PC-3 (cell line): ENCODE measurements around the gene MMP10. TPM values are rescaled to one million over a fixed set of nuclear protein-coding genes. Genes with fewer than 3 reads are reported as not detected.
A peak's percentile ranks its signal among the peaks of the same experiment; 100 is the strongest.

Experiments
- ATAC-seq: fragments of 200-7000 bp; cut with Tn5 transposase; 2 replicates; pipeline ENCODE4 v1.9.1; 2020; ENCODE audit warnings: mild to moderate bottlenecking, moderate library complexity
- BruUV-seq: library from RNA; stranded (reverse); fragments of 400-500 nt; replicated peaks from 2 replicates; lab custom pipeline; 2021; lab: Mats Ljungman, UMichigan
- CTCF ChIA-PET: fragments of 300-600 bp; sonication (Branson Sonifier 250); formaldehyde crosslinking; loops from one replicate; lab custom pipeline; 2022; ENCODE audit warnings: antibody characterized with exemption; lab: Charles Lee
- POLR2A ChIA-PET: fragments of 300-600 bp; sonication (Branson Sonifier 250); formaldehyde crosslinking; loops from one replicate; lab custom pipeline; 2022; ENCODE audit warnings: antibody characterized with exemption; ENCODE audit not compliant: unreplicated experiment; lab: Charles Lee
- DNase-seq: peaks from one replicate; pipeline ENCODE4 v3.0.0-alpha.2; 2015
- H2AFZ ChIP-seq: fragments of 300-600 bp; sonication (generic); 2 replicates; pipeline ENCODE4 v1.6.0; 2016; ENCODE audit warnings: antibody characterized with exemption, low read length
- H3F3A ChIP-seq: fragments of 300-600 bp; sonication (generic); one replicate; pipeline ENCODE4 v1.6.0; 2017; ENCODE audit warnings: antibody characterized with exemption, low read length, control low read depth, mild to moderate bottlenecking; ENCODE audit not compliant: unreplicated experiment
- H3K27ac ChIP-seq: fragments of 300-600 bp; sonication (generic); 2 replicates; pipeline ENCODE4 v1.5.1; 2016; ENCODE audit warnings: mild to moderate bottlenecking, low read length
- H3K27me3 ChIP-seq: fragments of 300-600 bp; sonication (generic); 2 replicates; pipeline ENCODE4 v1.6.1; 2016; ENCODE audit warnings: low read length, mixed read lengths
- H3K36me3 ChIP-seq: fragments of 300-600 bp; sonication (generic); 2 replicates; pipeline ENCODE4 v1.6.1; 2016; ENCODE audit warnings: low read depth, mixed run types, low read length, mixed read lengths
- H3K4me1 ChIP-seq: fragments of 300-600 bp; sonication (generic); 2 replicates; pipeline ENCODE4 v1.5.1; 2016; ENCODE audit warnings: low read length; ENCODE audit not compliant: insufficient read depth
- H3K4me2 ChIP-seq: fragments of 300-600 bp; sonication (generic); 2 replicates; pipeline ENCODE4 v1.6.0; 2016; ENCODE audit warnings: low read length
- H3K4me3 ChIP-seq: fragments of 300-600 bp; sonication (generic); 2 replicates; pipeline ENCODE4 v1.5.1; 2016; ENCODE audit warnings: mild to moderate bottlenecking, low read length, mixed read lengths
- H3K79me2 ChIP-seq: fragments of 300-600 bp; sonication (generic); 2 replicates; pipeline ENCODE4 v1.6.1; 2017; ENCODE audit warnings: low read length, mixed read lengths
- H3K9ac ChIP-seq: fragments of 300-600 bp; sonication (generic); 2 replicates; pipeline ENCODE4 v1.6.0; 2016; ENCODE audit warnings: mild to moderate bottlenecking, low read length
- H3K9me2 ChIP-seq: fragments of 300-600 bp; sonication (generic); replicated peaks from 2 replicates; pipeline ENCODE4 v1.6.1; 2016; ENCODE audit warnings: mixed run types, low read length, mixed read lengths
- H3K9me3 ChIP-seq: fragments of 300-600 bp; sonication (generic); 2 replicates; pipeline ENCODE4 v1.6.1; 2016; ENCODE audit warnings: low read length, mixed read lengths
- H4K20me1 ChIP-seq: fragments of 300-600 bp; sonication (generic); 2 replicates; pipeline ENCODE4 v1.6.1; 2016; ENCODE audit warnings: low read length, mixed read lengths
- CTCF ChIP-seq: fragments of 300-600 bp; sonication (generic); conservative IDR thresholded peaks from 2 replicates; pipeline ENCODE4 v1.5.1; 2017; ENCODE audit warnings: antibody characterized with exemption, low read depth, mild to moderate bottlenecking, low read length
- EZH2 ChIP-seq: fragments of 300-600 bp; sonication (generic); IDR thresholded peaks from one replicate; pipeline ENCODE4 v1.6.1; 2017; ENCODE audit warnings: antibody characterized with exemption, mild to moderate bottlenecking, low read length; ENCODE audit not compliant: unreplicated experiment
- EZH2phosphoT487 ChIP-seq: fragments of 300-600 bp; sonication (generic); IDR thresholded peaks from 2 replicates; pipeline ENCODE4 v1.6.1; 2018; ENCODE audit warnings: mild to moderate bottlenecking, antibody characterized with exemption, low read length, borderline replicate concordance
- intact Hi-C: fragments of 100-400 bp; cut with micrococcal nuclease; formaldehyde crosslinking; loops from 2 replicates; pipeline ENCODE4 v1.9.0; 2023
- total RNA-seq: library from RNA; depleted of rRNA; stranded (reverse); fragments of >200 nt; gene quantifications from 2 replicates; pipeline ENCODE4 v1.2.3, GENCODE V29; 2014

The MMP10 gene
- total RNA-seq, 1 experiment from 2014 or later = 0.07 TPM

- no TSS peak for BruUV-seq
- peak; percentile 97 for DNase-seq
- peaks cover 44% of the 10 kb centered on the region for H3K4me1 ChIP-seq
Measured at GRCh38 chr11:102760344-102761035, 19.9 kb downstream of the MMP10 start.

GRCh38 chr11:102757823-102758549 lies 22.4 kb downstream of the MMP10 start:
- intact Hi-C loops = no loop called here
- peaks cover 32% of the 10 kb centered on the region for H3K4me1 ChIP-seq
- no peaks in the 10 kb centered on the region for H4K20me1 ChIP-seq
- TF ChIP-seq EZH2 (no peak), EZH2phosphoT487 (no peak), CTCF (no peak)
- H3K36me3 ChIP-seq = no peaks in the 10 kb centered on the region
- no peaks in the 10 kb centered on the region for H3F3A ChIP-seq
- H2AFZ ChIP-seq = no peak overlapping the region
- H3K79me2 ChIP-seq = no peaks in the 10 kb centered on the region
- H3K9me2 ChIP-seq = no peaks in the 10 kb centered on the region
- ChIA-PET POLR2A (no interaction called here), CTCF (no interaction called here)
- DNase-seq (peak; percentile 28), ATAC-seq (no peak)
- BruUV-seq = no TSS peak
- no peak overlapping the region for H3K9ac ChIP-seq
- no peak overlapping the region for H3K4me2 ChIP-seq
- H3K9me3 ChIP-seq = no peaks in the 10 kb centered on the region
- peaks cover 9% of the 10 kb centered on the region; the same call in 1 of the 2 replicates for H3K27me3 ChIP-seq
- no peak overlapping the region for H3K27ac ChIP-seq
- no peak overlapping the region for H3K4me3 ChIP-seq

More at GRCh38 chr11:102760344-102761035, 19.9 kb downstream of the MMP10 start:
- Histone ChIP-seq H3K4me2 (peak overlapping the region; percentile 41), H3K27me3 (no peaks in the 10 kb centered on the region), H3K79me2 (no peaks in the 10 kb centered on the region), H3K36me3 (no peaks in the 10 kb centered on the region), H3K9me3 (no peaks in the 10 kb centered on the region), H3F3A (no peaks in the 10 kb centered on the region), H2AFZ (no peak overlapping the region), H3K27ac (peak overlapping the region; percentile 9), H4K20me1 (no peaks in the 10 kb centered on the region), H3K4me3 (no peak overlapping the region), H3K9me2 (no peaks in the 10 kb centered on the region), H3K9ac (no peak overlapping the region)
- no peak for TF ChIP-seq EZH2
- no peak for TF ChIP-seq EZH2phosphoT487
- TF ChIP-seq CTCF = no peak
- intact Hi-C loops = loop anchor here (1.0 to 5.0 kb wide), 2 partner anchors 23 to 37 kb away; partner anchors contain the start of gene MMP1
- ATAC-seq = peak; percentile 71
- POLR2A ChIA-PET = no interaction called here
- CTCF ChIA-PET = interaction anchor here (0.9 kb wide), 1 partner anchor 276 kb away, joined by 3 read pairs; no protein-coding TSS in a partner anchor

GRCh38 chr11:102753267-102753666 lies 27.2 kb downstream of the MMP10 start:
- DNase-seq = no peak
- no peaks in the 10 kb centered on the region for H3K9me3 ChIP-seq
- no peaks in the 10 kb centered on the region for H3K79me2 ChIP-seq
- no peaks in the 10 kb centered on the region for H3K9me2 ChIP-seq
- no peak overlapping the region for H3K27ac ChIP-seq
- no peaks in the 10 kb centered on the region for H3K4me1 ChIP-seq
- H4K20me1 ChIP-seq = no peaks in the 10 kb centered on the region
- intact Hi-C loops = no loop called here
- no peak overlapping the region for H2AFZ ChIP-seq
- peaks cover 31% of the 10 kb centered on the region for H3K27me3 ChIP-seq
- ATAC-seq = no peak
- H3K4me3 ChIP-seq = no peak overlapping the region
- no peak overlapping the region for H3K9ac ChIP-seq
- POLR2A ChIA-PET = no interaction called here
- no TSS peak for BruUV-seq
- H3F3A ChIP-seq = no peaks in the 10 kb centered on the region
- CTCF ChIA-PET = no interaction called here
- no peaks in the 10 kb centered on the region for H3K36me3 ChIP-seq
- no peak for TF ChIP-seq CTCF
- TF ChIP-seq EZH2 = no peak
- no peak for TF ChIP-seq EZH2phosphoT487
- H3K4me2 ChIP-seq = no peak overlapping the region
